ENCODE results near the gene DVL3. TPM values are rescaled to one million over a fixed set of nuclear protein-coding genes. Genes with fewer than 3 reads are reported as not detected.

DVL3 gene
- total and polyA plus RNA-seq, 10 of the 15 experiments (the other 5 are each of a cell fraction or from before 2014, with no cell fraction given) = 2.2 to 39.7 (median 14.5) TPM

GRCh38 chr3:184222521-184222920, 67.3 kb downstream of the DVL3 start:
- intact Hi-C loops (cut with micrococcal nuclease; ENCODE audit: unreplicated experiment) = no loop called here
- DNase-seq (ENCODE audit: low read depth, low spot score) = no peak
- 14% methylated on average over 3 of the region's 3 CpGs for WGBS (ENCODE audit: insufficient coverage, insufficient replicate concordance, low lambda C conversion rate, missing lambda C conversion rate)
- ChIA-PET CTCF (no interaction called here), RAD21 (ENCODE audit: unreplicated experiment) (no interaction called here), POLR2A (no interaction called here), SMC1A (ENCODE audit: uncharacterized antibody, unreplicated experiment) (interaction anchor here (0.5 kb wide), 1 partner anchor 23 kb away, joined by 3 read pairs; no protein-coding TSS in a partner anchor)
- Histone ChIP-seq H3K4me1 (ENCODE audit: control insufficient read depth, insufficient read depth, low read length) (no peaks in the 10 kb centered on the region), H3K4me3 (no peak overlapping the region), H4K20me1 (ENCODE audit: control insufficient read depth, insufficient read depth) (no peaks in the 10 kb centered on the region), H3K27ac (ENCODE audit: control insufficient read depth, insufficient read depth) (no peak overlapping the region), H2AFZ (ENCODE audit: control insufficient read depth, low read depth, low read length) (no peak overlapping the region), H3K27me3 (replicated peaks in 1 of 2; ENCODE audit: control insufficient read depth in 2 of 2, insufficient read depth in 2 of 2, low read length in 1 of 2) (no peaks in the 10 kb centered on the region; a peak in 1 of 4 replicates), H3K36me3 (ENCODE audit: control insufficient read depth in 2 of 2, insufficient read depth in 2 of 2, low read length in 1 of 2) (no peaks in the 10 kb centered on the region), H3K79me2 (ENCODE audit: control insufficient read depth, insufficient read depth, low read length) (no peaks in the 10 kb centered on the region), H3K9ac (ENCODE audit: control insufficient read depth, insufficient read depth, low read length) (no peak overlapping the region), H3K4me2 (ENCODE audit: control insufficient read depth, insufficient read depth) (no peak overlapping the region), H3K9me3 (replicated peaks; ENCODE audit: control insufficient read depth, insufficient read depth, low read length) (no peaks in the 10 kb centered on the region)
- in situ Hi-C loops (cut with MboI) = no loop called here
- ATAC-seq = no peak
- BruUV-seq (replicated peaks) = no TSS peak
- no peak for FAIRE-seq
- TF ChIP-seq STAT1 (conservative IDR thresholded peaks at IDR 0.05) (no peak), REST (IDR thresholded peaks at IDR 0.05; ENCODE audit: low read depth, low read length) (no peak), ZNF622 (IDR thresholded peaks at IDR 0.05) (no peak), FOS (IDR thresholded peaks at IDR 0.05; ENCODE audit: borderline replicate concordance, extremely low read depth, insufficient read length) (no peak), ZNF687 (IDR thresholded peaks at IDR 0.05) (no peak), TAF1 (IDR thresholded peaks at IDR 0.05; ENCODE audit: borderline replicate concordance, low read depth, low read length) (no peak), SMARCA5 (IDR thresholded peaks at IDR 0.05) (no peak), CHD1 (IDR thresholded peaks at IDR 0.05; ENCODE audit: low read depth, low read length) (no peak), TARDBP (IDR thresholded peaks at IDR 0.05; ENCODE audit: borderline replicate concordance) (no peak), BACH1 (IDR thresholded peaks at IDR 0.05; ENCODE audit: borderline replicate concordance) (no peak), NFYA (IDR thresholded peaks at IDR 0.05; ENCODE audit: borderline replicate concordance, low read depth, low read length) (no peak)
- TF ChIP-seq, protein P1, sequence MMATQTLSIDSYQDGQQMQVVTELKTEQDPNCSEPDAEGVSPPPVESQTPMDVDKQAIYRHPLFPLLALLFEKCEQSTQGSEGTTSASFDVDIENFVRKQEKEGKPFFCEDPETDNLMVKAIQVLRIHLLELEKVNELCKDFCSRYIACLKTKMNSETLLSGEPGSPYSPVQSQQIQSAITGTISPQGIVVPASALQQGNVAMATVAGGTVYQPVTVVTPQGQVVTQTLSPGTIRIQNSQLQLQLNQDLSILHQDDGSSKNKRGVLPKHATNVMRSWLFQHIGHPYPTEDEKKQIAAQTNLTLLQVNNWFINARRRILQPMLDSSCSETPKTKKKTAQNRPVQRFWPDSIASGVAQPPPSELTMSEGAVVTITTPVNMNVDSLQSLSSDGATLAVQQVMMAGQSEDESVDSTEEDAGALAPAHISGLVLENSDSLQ (IDR thresholded peaks at IDR 0.05) = no peak
- TF ChIP-seq, protein P2, sequence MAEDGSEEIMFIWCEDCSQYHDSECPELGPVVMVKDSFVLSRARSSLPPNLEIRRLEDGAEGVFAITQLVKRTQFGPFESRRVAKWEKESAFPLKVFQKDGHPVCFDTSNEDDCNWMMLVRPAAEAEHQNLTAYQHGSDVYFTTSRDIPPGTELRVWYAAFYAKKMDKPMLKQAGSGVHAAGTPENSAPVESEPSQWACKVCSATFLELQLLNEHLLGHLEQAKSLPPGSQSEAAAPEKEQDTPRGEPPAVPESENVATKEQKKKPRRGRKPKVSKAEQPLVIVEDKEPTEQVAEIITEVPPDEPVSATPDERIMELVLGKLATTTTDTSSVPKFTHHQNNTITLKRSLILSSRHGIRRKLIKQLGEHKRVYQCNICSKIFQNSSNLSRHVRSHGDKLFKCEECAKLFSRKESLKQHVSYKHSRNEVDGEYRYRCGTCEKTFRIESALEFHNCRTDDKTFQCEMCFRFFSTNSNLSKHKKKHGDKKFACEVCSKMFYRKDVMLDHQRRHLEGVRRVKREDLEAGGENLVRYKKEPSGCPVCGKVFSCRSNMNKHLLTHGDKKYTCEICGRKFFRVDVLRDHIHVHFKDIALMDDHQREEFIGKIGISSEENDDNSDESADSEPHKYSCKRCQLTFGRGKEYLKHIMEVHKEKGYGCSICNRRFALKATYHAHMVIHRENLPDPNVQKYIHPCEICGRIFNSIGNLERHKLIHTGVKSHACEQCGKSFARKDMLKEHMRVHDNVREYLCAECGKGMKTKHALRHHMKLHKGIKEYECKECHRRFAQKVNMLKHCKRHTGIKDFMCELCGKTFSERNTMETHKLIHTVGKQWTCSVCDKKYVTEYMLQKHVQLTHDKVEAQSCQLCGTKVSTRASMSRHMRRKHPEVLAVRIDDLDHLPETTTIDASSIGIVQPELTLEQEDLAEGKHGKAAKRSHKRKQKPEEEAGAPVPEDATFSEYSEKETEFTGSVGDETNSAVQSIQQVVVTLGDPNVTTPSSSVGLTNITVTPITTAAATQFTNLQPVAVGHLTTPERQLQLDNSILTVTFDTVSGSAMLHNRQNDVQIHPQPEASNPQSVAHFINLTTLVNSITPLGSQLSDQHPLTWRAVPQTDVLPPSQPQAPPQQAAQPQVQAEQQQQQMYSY (CRISPR knock-in tag; IDR thresholded peaks at IDR 0.05) = no peak
